K562 (cell line): ENCODE results near the gene PLXDC1. TPM values are rescaled to one million over a fixed set of nuclear protein-coding genes. Genes with fewer than 3 reads are reported as not detected.
A peak's percentile ranks its signal among the peaks of the same experiment; 100 is the strongest.

Experiments used
- ATAC-seq: fragments of 200-7000 bp; cut with Tn5 transposase; 3 replicates; pipeline ENCODE4 v1.9.1; 2020; ENCODE audit warnings: moderate library complexity
- BruUV-seq: library from RNA; stranded (reverse); fragments of 400-500 nt; replicated peaks from 2 replicates; lab custom pipeline; 2021; lab: Mats Ljungman, UMichigan
- CTCF ChIA-PET: fragments of 300-600 bp; formaldehyde crosslinking; extraction: SDS; loops from one replicate; lab custom pipeline; 2021; ENCODE audit warnings: low intra/inter-chr PET ratio; lab: Yijun Ruan, JAX
- POLR2A ChIA-PET: fragments of 300-600, 350-650 bp; sonication (Branson Sonifier 250); formaldehyde crosslinking; extraction: SDS; loops from one replicate; lab custom pipeline; 2021; ENCODE audit warnings: antibody characterized with exemption, inconsistent platforms; lab: Yijun Ruan, JAX
- DNase-seq, 4 experiments: peaks; one replicate each; pipeline versions ENCODE4 v3.0.0 to v3.0.0-alpha.2; 2011 to 2018; ENCODE audit warnings: low spot score in 3 of 4, mixed read lengths in 3 of 4; ENCODE audit errors: extremely low read depth in 1 of 4
- FAIRE-seq: peaks from 2 replicates; lab custom pipeline; 2011; peaks lifted over from hg19 to GRCh38; lab: Jason Lieb, UNC
- H2AFZ ChIP-seq: 2 replicates; pipeline ENCODE4 v1.6.0; 2011; ENCODE audit warnings: low read depth, low read length, control low read depth, inconsistent platforms
- H3K27ac ChIP-seq: fragments of 200-600 bp; 3 replicates; pipeline ENCODE4 v1.8.0; 2011; ENCODE audit warnings: low read depth, mild to moderate bottlenecking, control low read depth, inconsistent platforms, low read length, moderate library complexity, mixed read lengths; ENCODE audit errors: extremely low read depth
- H3K27me3 ChIP-seq, 2 experiments: fragments of 300-600 bp in 1 of 2; 2 replicates in 1 of 2; 3 replicates in 1 of 2; pipeline versions ENCODE4 v1.6.0 to v1.8.0; 2011; ENCODE audit warnings: inconsistent platforms in 2 of 2, low read length in 2 of 2, mild to moderate bottlenecking in 1 of 2, mixed read lengths in 1 of 2, moderate library complexity in 1 of 2; ENCODE audit not compliant: control insufficient read depth in 2 of 2, insufficient read depth in 2 of 2
- H3K36me3 ChIP-seq: fragments of 300-600 bp; 3 replicates; pipeline ENCODE4 v1.8.0; 2011; ENCODE audit warnings: mild to moderate bottlenecking, low read length, inconsistent platforms; ENCODE audit not compliant: control insufficient read depth, insufficient read depth
- H3K4me1 ChIP-seq, 2 experiments: fragments of 200-600 bp in 1 of 2; replicated peaks in 1 of 2; 2 replicates in 1 of 2; 3 replicates in 1 of 2; pipeline versions ENCODE4 v1.5.1 to v1.8.0; 2011; ENCODE audit warnings: inconsistent platforms in 2 of 2, low read length in 2 of 2, mild to moderate bottlenecking in 1 of 2, mixed read lengths in 1 of 2, moderate library complexity in 1 of 2; ENCODE audit not compliant: control insufficient read depth in 2 of 2, insufficient read depth in 2 of 2
- H3K4me2 ChIP-seq: 2 replicates; pipeline ENCODE4 v1.6.1; 2011; ENCODE audit warnings: low read length, control low read depth, inconsistent platforms, mixed read lengths; ENCODE audit not compliant: insufficient read depth
- H3K4me3 ChIP-seq: fragments of 200-600 bp; sonication (generic), shearing (Covaris generic); 2 replicates; pipeline ENCODE4 v1.5.1; 2016; ENCODE audit warnings: control low read depth, inconsistent platforms
- H3K79me2 ChIP-seq: fragments of 200-600 bp; 3 replicates; pipeline ENCODE4 v1.8.0; 2011; ENCODE audit warnings: low read length, inconsistent platforms; ENCODE audit not compliant: control insufficient read depth, insufficient read depth
- H3K9ac ChIP-seq, 2 experiments: 2 replicates each; pipeline versions ENCODE4 v1.6.0 to v1.6.1; 2011; ENCODE audit warnings: low read depth in 2 of 2, low read length in 2 of 2, control low read depth in 1 of 2, inconsistent platforms in 1 of 2, mild to moderate bottlenecking in 1 of 2, mixed read lengths in 1 of 2; ENCODE audit not compliant: insufficient read depth in 1 of 2
- H3K9me1 ChIP-seq: one replicate; pipeline ENCODE4 v1.6.0; 2011; ENCODE audit warnings: inconsistent platforms, mild to moderate bottlenecking, low read length, moderate library complexity; ENCODE audit not compliant: control insufficient read depth, insufficient read depth
- H3K9me3 ChIP-seq: replicated peaks from 2 replicates; pipeline ENCODE4 v1.5.1; 2011; ENCODE audit warnings: low read depth, low read length, inconsistent platforms; ENCODE audit not compliant: control insufficient read depth, insufficient read depth
- H4K20me1 ChIP-seq: replicated peaks from 2 replicates; pipeline ENCODE4 v1.6.1; 2011; ENCODE audit warnings: low read length, inconsistent platforms, mixed read lengths; ENCODE audit not compliant: control insufficient read depth, insufficient read depth
- ATF4 ChIP-seq: fragments of 450-650 bp; formaldehyde crosslinking; IDR thresholded peaks from 2 replicates; pipeline ENCODE4 v1.4.0; 2022; ENCODE audit warnings: mild to moderate bottlenecking, moderate library complexity
- HDGF ChIP-seq: fragments of 450-650 bp; IDR thresholded peaks from 2 replicates; pipeline ENCODE4 v1.6.1; 2016
- KDM5B ChIP-seq: fragments of 200-600 bp; sonication (generic); IDR thresholded peaks from 2 replicates; pipeline ENCODE4 v1.6.1; 2012; ENCODE audit warnings: low read depth, mild to moderate bottlenecking, moderate library complexity, low read length, control low read depth, inconsistent platforms; ENCODE audit not compliant: insufficient replicate concordance
- MYNN ChIP-seq, 2 experiments: sonication (generic); formaldehyde crosslinking in 1 of 2; IDR thresholded peaks; 2 replicates each; pipeline versions ENCODE4 v1.5.0 to v1.6.1; 2016 to 2020; ENCODE audit warnings: antibody characterized with exemption in 1 of 2, missing genetic modification reagents in 1 of 2
- RBM25 ChIP-seq: fragments of 200-400 bp; formaldehyde crosslinking; IDR thresholded peaks from 2 replicates; pipeline ENCODE4 v1.6.1; 2018; ENCODE audit warnings: low read length, low read depth, moderate library complexity; ENCODE audit not compliant: severe bottlenecking
- ZNF121 ChIP-seq: sonication (generic); formaldehyde crosslinking; conservative IDR thresholded peaks from 2 replicates; pipeline ENCODE4 v1.8.0; 2022; ENCODE audit warnings: missing genetic modification reagents
- ZNF584 ChIP-seq: fragments of 200-800 bp; sonication (Bioruptor generic); IDR thresholded peaks from 2 replicates; pipeline ENCODE4 v1.6.1; 2016; ENCODE audit warnings: low read depth, mild to moderate bottlenecking, missing genetic modification characterization, missing compliant biosample characterization
- WGBS: fragments of 100-300 bp; shearing (Covaris generic); methylation state at CpG from one replicate; pipeline ENCODE4 v1.1.6; 2016; ENCODE audit warnings: low coverage, mixed read lengths; ENCODE audit not compliant: insufficient coverage; ENCODE audit errors: missing lambda C conversion rate; 5-methylcytosine and 5-hydroxymethylcytosine counted together
- in situ Hi-C: fragments of 300-500 bp; cut with MboI; formaldehyde crosslinking; loops from 4 replicates; pipeline ENCODE4 v1.15.0; 2018; ENCODE audit warnings: inconsistent platforms, mixed read lengths
- intact Hi-C: fragments of 100-400 bp; cut with micrococcal nuclease; formaldehyde crosslinking; loops from 2 replicates; pipeline ENCODE4 v1.14.2; 2022
- polyA plus RNA-seq, 8 experiments: library from polyadenylated mRNA; depleted of rRNA in 4 of 8; stranded (reverse) in 5 of 8; unstranded in 3 of 8; fragments of >200 nt; fragmentation: Nextera tagmentation in 2 of 8; fragmentation: Illumina TruSeq in 1 of 8; extraction: Ambion mirVana in 2 of 8; extraction: Trizol in 1 of 8; gene quantifications; 2 replicates each; pipeline versions ENCODE4 v1.2.1 to v1.2.3, GENCODE V29; 2011 to 2014; ENCODE audit warnings: inconsistent platforms in 1 of 8, missing spikeins in 1 of 8
- total RNA-seq, 7 experiments: library from RNA; depleted of rRNA in 6 of 7; stranded (reverse); fragments of >200 nt in 6 of 7; fragmentation: Illumina TruSeq in 2 of 7; extraction: Trizol in 2 of 7; gene quantifications; 2 replicates each; pipeline versions ENCODE4 v1.2.1 to v1.2.3, GENCODE V29; 2011 to 2021; ENCODE audit warnings: low replicate concordance in 1 of 7
- TF ChIP-seq, protein P1 (sequence below): IDR thresholded peaks from 3 replicates; pipeline ENCODE4 v1.6.1; 2011; ENCODE audit warnings: borderline replicate concordance, mild to moderate bottlenecking; ENCODE audit not compliant: insufficient read length, insufficient read depth
- TF ChIP-seq, protein P2 (sequence below): sonication (generic); formaldehyde crosslinking; IDR thresholded peaks from 2 replicates; pipeline ENCODE4 v1.9.0; 2022; ENCODE audit warnings: mild to moderate bottlenecking, missing genetic modification reagents

Gene PLXDC1
- total and polyA plus RNA-seq, 9 of the 15 experiments (the other 6 are each of a cell fraction or from before 2014, with no cell fraction given): not detected

GRCh38 chr17:39146273-39146672 is 5.2 kb downstream of the PLXDC1 start:
- TF ChIP-seq KDM5B: no peak
- TF ChIP-seq ZNF584: no peak
- TF ChIP-seq, protein P1, sequence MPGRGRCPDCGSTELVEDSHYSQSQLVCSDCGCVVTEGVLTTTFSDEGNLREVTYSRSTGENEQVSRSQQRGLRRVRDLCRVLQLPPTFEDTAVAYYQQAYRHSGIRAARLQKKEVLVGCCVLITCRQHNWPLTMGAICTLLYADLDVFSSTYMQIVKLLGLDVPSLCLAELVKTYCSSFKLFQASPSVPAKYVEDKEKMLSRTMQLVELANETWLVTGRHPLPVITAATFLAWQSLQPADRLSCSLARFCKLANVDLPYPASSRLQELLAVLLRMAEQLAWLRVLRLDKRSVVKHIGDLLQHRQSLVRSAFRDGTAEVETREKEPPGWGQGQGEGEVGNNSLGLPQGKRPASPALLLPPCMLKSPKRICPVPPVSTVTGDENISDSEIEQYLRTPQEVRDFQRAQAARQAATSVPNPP: no peak
- peak; percentile 19 for TF ChIP-seq RBM25
- no peak for TF ChIP-seq MYNN (IDR thresholded peaks at IDR 0.05)
- TF ChIP-seq MYNN (CRISPR knock-in tag; IDR thresholded peaks at IDR 0.05): no peak
- TF ChIP-seq ZNF121 (CRISPR knock-in tag): peak; percentile 79
- no peak for TF ChIP-seq ATF4
- TF ChIP-seq, protein P2, sequence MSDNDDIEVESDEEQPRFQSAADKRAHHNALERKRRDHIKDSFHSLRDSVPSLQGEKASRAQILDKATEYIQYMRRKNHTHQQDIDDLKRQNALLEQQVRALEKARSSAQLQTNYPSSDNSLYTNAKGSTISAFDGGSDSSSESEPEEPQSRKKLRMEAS (CRISPR knock-in tag): no peak
- TF ChIP-seq HDGF: no peak
- CTCF ChIA-PET: no interaction called here
- Histone ChIP-seq H3K27me3 (peaks cover 13 to 56% of the 10 kb centered on the region in 2 experiments), H3K9me1 (no peaks in the 10 kb centered on the region), H3K79me2 (no peaks in the 10 kb centered on the region), H3K4me1 (peaks cover 0 to 7% of the 10 kb centered on the region in 2 experiments; a peak in 1 of 5 replicates), H2AFZ (no peak overlapping the region), H3K9me3 (no peaks in the 10 kb centered on the region), H3K9ac (no peak overlapping the region), H4K20me1 (no peaks in the 10 kb centered on the region), H3K27ac (no peak overlapping the region), H3K4me2 (no peak overlapping the region), H3K36me3 (no peaks in the 10 kb centered on the region), H3K4me3 (no peak overlapping the region)
- 9% methylated on average over 3 of the region's 3 CpGs for WGBS
- in situ Hi-C loops (loop anchor here (5.0 kb wide), 1 partner anchor 159 kb away; no protein-coding TSS in a partner anchor), intact Hi-C loops (no loop called here)
- POLR2A ChIA-PET: no interaction called here
- no peak for ATAC-seq
- no peak for FAIRE-seq
- no TSS peak for BruUV-seq
- DNase-seq: no peak
